ENCODE data around the gene ELAVL1. TPM values are rescaled to one million over a fixed set of nuclear protein-coding genes. Genes with fewer than 3 reads are reported as not detected.

ELAVL1 gene
- polyA plus RNA-seq, 1 of the 3 experiments (the other 2 are of a cell fraction), result 49.6 TPM

GRCh38 chr19:7925171-7925851, 80.1 kb downstream of the ELAVL1 start:
- peak; percentile 97 for TF ChIP-seq MAX (IDR thresholded peaks at IDR 0.05; ENCODE audit: low read depth)
- peak; percentile 70 for TF ChIP-seq NRF1 (IDR thresholded peaks at IDR 0.05; ENCODE audit: low read depth, low read length)
- no peak for TF ChIP-seq IRF3 (IDR thresholded peaks at IDR 0.05; ENCODE audit: low read depth, low read length)
- TF ChIP-seq CTCF (IDR thresholded peaks at IDR 0.05), result peak; percentile 83
- peak; percentile 68 for TF ChIP-seq MXI1 (IDR thresholded peaks at IDR 0.05; ENCODE audit: low read depth, low read length)
- TF ChIP-seq SMC3 (IDR thresholded peaks at IDR 0.05; ENCODE audit: low read depth, low read length), result peak; percentile 57
- 0 out of 2 replicates have a peak, but pooled peaks have one; percentile 27 for TF ChIP-seq SIN3A (IDR thresholded peaks at IDR 0.05; ENCODE audit: borderline replicate concordance, low read depth, low read length)
- no peak for TF ChIP-seq FOXM1 (IDR thresholded peaks at IDR 0.05; ENCODE audit: low read depth)
- 0 out of 2 replicates have a peak, but pooled peaks have one; percentile 27 for TF ChIP-seq POLR2AphosphoS5 (IDR thresholded peaks at IDR 0.05; ENCODE audit: low read depth, low read length)
- peak; percentile 54 for TF ChIP-seq RAD21 (IDR thresholded peaks at IDR 0.05; ENCODE audit: low read length)
- Histone ChIP-seq H3F3A (replicated peaks; ENCODE audit: insufficient read depth) (peaks cover 29% of the 10 kb centered on the region), H4K20me1 (ENCODE audit: insufficient read depth) (peaks cover 36% of the 10 kb centered on the region), H3K27ac (ENCODE audit: low read depth in 2 of 2, low read length in 1 of 2) (peak overlapping the region in 1 of 2 experiments; percentile 81; a peak in 2 of 4 replicates), H2AFZ (ENCODE audit: low read depth) (no peak overlapping the region), H3K9ac (peak overlapping the region; percentile 63; the same call in 1 of the 2 replicates), H3K27me3 (ENCODE audit: insufficient read depth) (no peaks in the 10 kb centered on the region), H3K9me2 (no peaks in the 10 kb centered on the region), H3K9me3 (no peaks in the 10 kb centered on the region), H3K4me1 (ENCODE audit: control insufficient read depth in 1 of 2, insufficient read depth in 2 of 2, low read depth in 1 of 2, low read length in 1 of 2) (peaks cover 43 to 63% of the 10 kb centered on the region in 2 experiments), H3K79me2 (ENCODE audit: insufficient read depth) (peaks cover 24% of the 10 kb centered on the region; the same call in 1 of the 2 replicates), H3K4me2 (peak overlapping the region; percentile 74; the same call in 1 of the 2 replicates), H3K36me3 (replicated peaks in 1 of 2; ENCODE audit: control insufficient read depth in 1 of 2, insufficient read depth in 2 of 2, low read length in 1 of 2) (peaks cover 4 to 23% of the 10 kb centered on the region in 2 experiments), H3K4me3 (ENCODE audit: low read depth in 2 of 2, low read length in 1 of 2) (peak overlapping the region; percentile 64 to 72)
- POLR2A ChIA-PET, result no interaction called here
- DNase-seq, result peak; percentile 94
- CTCF ChIA-PET, result interaction anchor here (1.7 kb wide), 1 partner anchor 72 kb away, joined by 12 read pairs; no protein-coding TSS in a partner anchor
- no CpG with 5 or more reads among the region's 98 CpGs for WGBS (ENCODE audit: low lambda C conversion rate)

- DNase-seq, result no peak
- peaks cover 0 to 23% of the 10 kb centered on the region in 2 experiments for H3K36me3 ChIP-seq (replicated peaks in 1 of 2; ENCODE audit: control insufficient read depth in 1 of 2, insufficient read depth in 2 of 2, low read length in 1 of 2)
- H2AFZ ChIP-seq (ENCODE audit: low read depth), result no peak overlapping the region
- H4K20me1 ChIP-seq (ENCODE audit: insufficient read depth), result peaks cover 36% of the 10 kb centered on the region
- no peaks in the 10 kb centered on the region for H3K27me3 ChIP-seq (ENCODE audit: insufficient read depth)
- ChIA-PET POLR2A (no interaction called here), CTCF (interaction anchor here (0.9 to 1.9 kb wide), 6 partner anchors 16 to 234 kb away, joined by 3 to 5 read pairs (median 4); partner anchors contain the start of gene TIMM44)
- H3K4me3 ChIP-seq (ENCODE audit: low read depth in 2 of 2, low read length in 1 of 2), result peak overlapping the region; percentile 64 to 72; a peak in 3 of 4 replicates
- peaks cover 24% of the 10 kb centered on the region; the same call in 1 of the 2 replicates for H3K79me2 ChIP-seq (ENCODE audit: insufficient read depth)
- H3K4me1 ChIP-seq (ENCODE audit: control insufficient read depth in 1 of 2, insufficient read depth in 2 of 2, low read depth in 1 of 2, low read length in 1 of 2), result peaks cover 37 to 65% of the 10 kb centered on the region in 2 experiments
- peak overlapping the region; percentile 74; the same call in 1 of the 2 replicates for H3K4me2 ChIP-seq
- WGBS (ENCODE audit: low lambda C conversion rate), result 57% methylated on average over 7 of the region's 34 CpGs
- no peaks in the 10 kb centered on the region for H3K9me3 ChIP-seq
- H3F3A ChIP-seq (replicated peaks; ENCODE audit: insufficient read depth), result peaks cover 25% of the 10 kb centered on the region
- H3K9me2 ChIP-seq, result no peaks in the 10 kb centered on the region
- no peak overlapping the region; the same call in 1 of the 2 replicates for H3K9ac ChIP-seq
- peak overlapping the region in 1 of 2 experiments; percentile 8; a peak in 2 of 4 replicates for H3K27ac ChIP-seq (ENCODE audit: low read depth in 2 of 2, low read length in 1 of 2)
- TF ChIP-seq REST (IDR thresholded peaks at IDR 0.05; ENCODE audit: low read depth, low read length), result no peak
- TF ChIP-seq ZBTB33 (IDR thresholded peaks at IDR 0.05; ENCODE audit: borderline replicate concordance, low read depth), result no peak
- no peak for TF ChIP-seq RAD21 (IDR thresholded peaks at IDR 0.05; ENCODE audit: low read length)
- TF ChIP-seq SMC3 (IDR thresholded peaks at IDR 0.05; ENCODE audit: low read depth, low read length), result no peak
- no peak for TF ChIP-seq ELF1 (IDR thresholded peaks at IDR 0.05)
- no peak for TF ChIP-seq POLR2AphosphoS5 (IDR thresholded peaks at IDR 0.05; ENCODE audit: low read depth, low read length)
- TF ChIP-seq MEF2A (IDR thresholded peaks at IDR 0.05; ENCODE audit: borderline replicate concordance, low read depth), result no peak
These were observed 80.7 kb downstream of the ELAVL1 start for GRCh38 chr19:7924651-7925170.

All from SK-N-SH (cell line).